Bronchial epithelial cell (primary cell): ENCODE results near the gene NOL4L. TPM values are rescaled to one million over a fixed set of nuclear protein-coding genes. Genes with fewer than 3 reads are reported as not detected.

Source experiments
- DNase-seq: peaks from one replicate; pipeline ENCODE4 v3.0.0-alpha.2; 2010; ENCODE audit warnings: low read depth
- FAIRE-seq: peaks from 2 replicates; lab custom pipeline; 2011; peaks lifted over from hg19 to GRCh38; lab: Jason Lieb, UNC
- H3K27me3 ChIP-seq: 2 replicates; pipeline ENCODE4 v1.5.1; 2011; ENCODE audit warnings: low read length; ENCODE audit not compliant: control insufficient read depth, insufficient read depth
- H3K36me3 ChIP-seq: 2 replicates; pipeline ENCODE4 v1.5.1; 2011; ENCODE audit warnings: low read length; ENCODE audit not compliant: control insufficient read depth, insufficient read depth
- H3K4me3 ChIP-seq: 2 replicates; pipeline ENCODE4 v1.5.1; 2011; ENCODE audit warnings: mild to moderate bottlenecking, low read depth, low read length, control low read depth
- CTCF ChIP-seq: IDR thresholded peaks from 2 replicates; pipeline ENCODE4 v1.5.1; 2011; ENCODE audit warnings: mild to moderate bottlenecking, moderate library complexity, low read length, control low read depth, inconsistent platforms; ENCODE audit not compliant: insufficient read depth, severe bottlenecking
- total RNA-seq: library from RNA; depleted of rRNA; stranded (reverse); fragments of >200 nt; gene quantifications from 2 replicates; pipeline ENCODE4 v1.2.1, GENCODE V29; 2014

The NOL4L gene
- total RNA-seq, 1 donor from 2014 or later, result 1.8 TPM

DNA sequence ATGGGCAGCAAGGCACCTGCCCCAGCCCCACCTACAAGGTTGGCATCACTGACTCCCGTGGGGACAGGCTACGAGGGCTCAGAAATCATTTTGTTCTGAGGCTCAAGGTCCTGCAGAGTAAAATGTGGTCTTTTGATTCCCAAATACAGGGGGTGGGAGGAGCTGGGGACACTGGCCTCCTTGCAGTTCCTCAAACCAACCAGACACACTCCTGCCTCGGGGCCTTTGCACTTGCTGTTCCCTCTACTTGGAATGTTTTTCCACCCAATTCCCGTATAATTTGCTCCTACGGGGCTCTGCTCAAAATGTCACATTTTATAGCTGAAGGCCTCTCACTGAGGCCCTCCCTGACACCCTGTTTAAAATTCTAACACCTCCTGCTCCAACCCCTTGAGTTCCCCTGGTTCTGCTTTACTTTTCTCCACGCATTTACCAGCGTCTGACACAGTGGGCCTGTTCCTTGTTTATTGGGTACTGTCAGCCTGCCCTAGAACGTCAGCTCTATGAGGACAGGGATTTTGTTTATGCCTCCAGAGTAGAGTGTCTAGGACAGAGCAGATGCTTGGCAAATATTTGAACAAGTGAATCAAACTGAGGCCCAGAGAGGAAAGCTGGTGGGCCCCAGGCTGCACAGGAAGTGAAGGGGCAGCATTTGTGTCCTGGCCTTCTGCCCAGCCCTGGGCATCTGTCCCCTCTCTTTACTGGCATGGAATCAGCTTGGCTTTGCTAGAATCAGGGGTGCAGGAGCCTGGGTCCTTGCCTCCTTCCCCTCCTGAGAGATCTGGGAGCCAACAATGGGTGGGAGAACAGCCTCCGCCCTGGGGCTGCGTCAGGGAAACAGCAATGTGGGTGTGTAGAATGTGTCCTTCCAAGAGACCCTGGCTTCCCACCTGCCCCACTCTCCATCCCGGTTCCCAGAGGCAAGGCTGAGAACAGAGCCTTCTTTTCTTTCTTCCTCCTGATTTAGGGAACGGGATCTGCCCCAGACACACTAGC lies 18.5 kb downstream of the NOL4L start:
- DNase-seq, result no peak
- TF ChIP-seq CTCF, result no peak
- H3K27me3 ChIP-seq, result no peaks in the 10 kb centered on the region
- no peak for FAIRE-seq
- H3K36me3 ChIP-seq, result no peaks in the 10 kb centered on the region
- H3K4me3 ChIP-seq, result no peak overlapping the region

DNA sequence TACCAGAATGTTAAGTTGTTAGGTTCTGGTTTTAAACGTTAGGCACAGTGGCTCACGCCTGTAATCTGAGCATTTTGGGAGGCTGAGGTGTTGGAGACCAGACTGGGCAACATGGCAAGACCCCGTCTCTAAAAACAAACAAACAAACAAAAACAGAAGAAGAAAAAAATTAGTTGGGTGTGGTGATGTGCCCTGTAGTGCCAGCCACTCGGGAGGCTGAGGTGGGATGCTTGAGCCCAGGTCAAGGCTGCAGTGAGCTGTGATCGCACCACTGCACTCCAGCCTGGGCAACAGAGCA lies 19.4 kb downstream of the NOL4L start:
- Histone ChIP-seq H3K4me3 (no peak overlapping the region), H3K27me3 (no peaks in the 10 kb centered on the region), H3K36me3 (no peaks in the 10 kb centered on the region)
- no peak for FAIRE-seq
- TF ChIP-seq CTCF, result no peak
- DNase-seq, result no peak

DNA sequence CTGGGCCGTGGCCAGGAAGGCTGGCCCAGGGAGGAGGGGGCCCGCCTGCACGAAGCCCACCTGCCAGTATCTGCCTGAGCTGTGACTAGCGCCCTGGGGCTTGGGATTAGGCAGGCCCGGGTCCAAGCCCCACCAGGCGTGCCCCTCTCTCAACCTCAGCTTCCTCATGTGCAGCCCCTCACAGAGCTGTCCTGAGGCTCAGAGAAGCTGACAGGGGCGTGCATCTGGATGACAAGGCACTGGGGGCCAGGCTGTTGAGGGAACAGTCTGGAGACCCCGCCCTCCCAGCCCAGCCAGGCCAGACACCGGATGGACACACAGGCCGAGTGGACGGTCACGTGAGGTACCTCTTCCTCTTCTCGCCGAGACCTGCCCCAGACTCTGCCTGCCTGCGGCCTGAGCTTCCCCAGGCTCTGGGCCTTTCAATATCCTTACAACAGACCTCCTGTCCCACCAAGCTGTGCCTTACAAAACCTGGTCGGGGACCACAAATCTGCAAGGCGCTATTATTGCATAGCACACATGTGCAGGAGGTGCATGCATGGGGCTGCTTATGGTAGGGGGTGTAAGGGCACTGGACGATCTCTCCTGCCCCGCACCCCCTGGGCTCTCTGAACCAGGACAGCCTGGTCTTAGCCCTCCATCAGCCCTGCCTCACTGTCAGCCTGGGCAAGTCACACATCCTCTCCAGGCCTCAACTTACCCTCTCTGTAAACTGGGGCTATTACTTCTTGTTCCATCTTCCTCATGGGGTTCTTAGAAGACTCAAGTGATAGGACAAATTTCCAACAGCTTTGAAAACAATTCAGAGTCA lies 20.0 kb downstream of the NOL4L start:
- no peak for TF ChIP-seq CTCF
- no peak for DNase-seq
- Histone ChIP-seq H3K27me3 (no peaks in the 10 kb centered on the region), H3K36me3 (no peaks in the 10 kb centered on the region), H3K4me3 (no peak overlapping the region)
- FAIRE-seq, result no peak

- no peaks in the 10 kb centered on the region for H3K27me3 ChIP-seq
- no peak overlapping the region for H3K4me3 ChIP-seq
- H3K36me3 ChIP-seq, result no peaks in the 10 kb centered on the region
- no peak for FAIRE-seq
- TF ChIP-seq CTCF, result no peak
- DNase-seq, result no peak
Measured at GRCh38 chr20:32564440-32564839, 20.7 kb downstream of the NOL4L start.

GRCh38 chr20:32563311-32564272 lies 21.5 kb downstream of the NOL4L start:
- no peak for TF ChIP-seq CTCF
- FAIRE-seq (no peak), DNase-seq (no peak)
- no peaks in the 10 kb centered on the region for H3K36me3 ChIP-seq
- no peak overlapping the region for H3K4me3 ChIP-seq
- no peaks in the 10 kb centered on the region for H3K27me3 ChIP-seq
